HG03066 (cell line): ENCODE results near the gene ARHGAP24.
"Not testable (repeated sequence)": the region's sequence is repeated elsewhere in the genome, so short reads cannot be mapped to it uniquely, and the experiment has no call there.

Source experiments
- ATAC-seq: cut with Tn5 transposase; IDR thresholded peaks from one replicate; pipeline ENCODE4 v1.9.1; 2021; ENCODE audit warnings: low read depth; ENCODE audit not compliant: unreplicated experiment

Gene ARHGAP24

DNA sequence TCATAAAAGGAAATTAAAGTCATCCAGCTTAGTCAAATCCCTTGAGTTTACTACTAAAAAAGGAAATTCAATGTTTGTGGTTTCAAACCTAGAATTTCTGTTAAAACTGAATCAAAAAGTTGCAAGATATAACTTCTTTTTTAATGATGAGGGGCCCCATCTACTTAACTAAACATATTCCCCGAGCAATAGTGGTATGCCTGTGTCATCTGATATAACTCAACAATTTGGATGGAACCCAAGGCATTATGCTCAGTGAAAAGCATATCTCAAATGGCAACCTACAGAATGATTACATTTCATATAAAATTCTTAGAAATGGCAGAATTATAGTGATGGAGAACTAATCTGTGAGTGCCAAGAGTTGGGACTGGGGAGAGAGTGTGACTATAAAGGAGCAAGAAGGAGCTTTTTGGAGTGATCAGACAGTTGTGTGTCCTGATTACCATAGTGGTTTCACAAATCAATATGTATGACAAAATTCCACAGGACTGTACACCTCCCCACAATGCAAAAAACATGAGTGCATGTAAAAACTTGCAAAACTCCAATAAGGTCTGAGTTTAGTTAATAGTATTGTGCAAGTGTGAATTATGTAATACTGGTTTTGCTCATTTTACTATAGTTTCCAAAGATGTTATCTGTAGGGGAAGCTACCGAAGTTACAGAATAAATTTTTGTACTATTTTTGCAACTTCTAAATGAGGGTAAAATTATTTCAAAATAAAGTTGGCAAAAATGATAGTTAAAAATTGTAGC, 323.2 kb downstream of the ARHGAP24 start:
- no peak for ATAC-seq

DNA sequence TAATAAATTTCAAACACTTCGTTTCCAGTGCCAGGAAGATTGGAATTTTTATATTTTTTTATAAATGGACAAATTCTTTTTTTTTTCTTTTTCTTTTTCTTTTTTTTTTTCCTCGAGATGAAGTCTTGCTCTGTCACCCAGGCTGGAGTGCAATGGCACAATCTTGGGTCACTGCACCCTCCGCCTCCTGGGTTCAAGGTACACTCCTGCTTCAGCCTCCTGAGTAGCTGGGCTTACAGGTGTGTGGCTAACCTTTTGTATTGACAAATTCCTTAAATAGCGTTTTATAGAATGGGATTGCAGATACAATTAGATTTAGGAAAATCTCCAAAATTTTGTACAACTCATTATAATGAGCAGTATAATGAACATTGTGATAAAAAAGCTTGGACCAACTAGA, 328.9 kb downstream of the ARHGAP24 start:
- no peak for ATAC-seq

DNA sequence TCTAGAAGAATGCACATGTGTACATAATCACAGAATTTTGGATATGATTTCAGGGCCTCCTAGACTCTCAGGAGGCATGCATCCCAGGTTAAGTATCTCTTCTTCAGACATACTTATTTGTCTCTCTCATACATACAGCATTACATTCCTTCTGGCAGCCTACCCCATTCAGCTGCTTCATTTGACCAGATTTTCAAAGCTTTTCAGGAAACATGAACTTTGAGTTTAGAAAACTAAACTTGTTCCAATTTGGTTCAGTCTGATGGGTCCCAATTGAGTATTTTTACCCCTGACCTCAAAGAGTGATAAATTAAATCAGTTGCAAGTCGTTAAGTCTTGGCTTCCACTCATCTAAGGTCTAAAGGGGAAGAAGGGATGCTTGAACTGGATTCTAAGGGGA, 330.9 kb downstream of the ARHGAP24 start:
- no peak for ATAC-seq

- no peak for ATAC-seq
Observed at GRCh38 chr4:85806334-85806733, 331.4 kb downstream of the ARHGAP24 start.

DNA sequence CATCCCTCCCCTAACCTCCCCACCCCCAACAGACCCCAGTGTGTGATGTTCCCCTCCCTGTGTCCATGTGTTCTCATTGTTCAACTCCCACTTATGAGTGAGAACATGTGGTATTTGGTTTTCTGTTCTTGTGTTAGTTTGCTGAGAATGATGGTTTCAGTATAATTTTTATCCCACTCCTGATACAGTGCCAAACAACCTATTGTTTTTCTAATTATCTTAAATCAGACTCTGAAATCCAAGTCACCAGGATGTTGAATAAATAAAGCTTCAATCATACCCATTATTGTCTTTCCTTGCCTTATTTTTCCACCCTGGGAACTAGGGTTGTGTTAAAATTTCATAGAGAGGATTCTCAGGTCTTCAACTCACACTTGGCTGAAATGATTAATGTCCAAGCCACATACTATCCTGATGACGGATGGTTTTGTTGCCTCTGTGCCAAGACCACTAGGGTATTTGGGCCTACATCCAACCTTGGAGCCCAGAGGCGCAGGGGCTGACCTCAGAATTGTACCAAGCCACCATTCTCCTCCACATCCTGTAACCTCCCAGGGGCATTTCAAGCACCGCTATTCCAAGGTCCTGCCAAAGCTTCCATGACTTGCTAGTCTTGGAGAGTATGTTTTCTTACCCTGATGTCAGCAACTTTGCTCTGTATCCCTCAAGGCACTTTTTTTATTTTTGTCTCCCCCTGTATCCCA, 332.4 kb downstream of the ARHGAP24 start:
- ATAC-seq = no peak

GRCh38 chr4:85808104-85808503, 333.2 kb downstream of the ARHGAP24 start:
- ATAC-seq = no peak

GRCh38 chr4:85808864-85809263, 333.9 kb downstream of the ARHGAP24 start:
- ATAC-seq = no peak

- ATAC-seq = peak; percentile 65
Observed at GRCh38 chr4:85812776-85813175, 337.8 kb downstream of the ARHGAP24 start.

- ATAC-seq = no peak
Observed at GRCh38 chr4:85815796-85816459, 341.0 kb downstream of the ARHGAP24 start.

- no peak for ATAC-seq
Observed at GRCh38 chr4:85818700-85819099, 343.8 kb downstream of the ARHGAP24 start.

DNA sequence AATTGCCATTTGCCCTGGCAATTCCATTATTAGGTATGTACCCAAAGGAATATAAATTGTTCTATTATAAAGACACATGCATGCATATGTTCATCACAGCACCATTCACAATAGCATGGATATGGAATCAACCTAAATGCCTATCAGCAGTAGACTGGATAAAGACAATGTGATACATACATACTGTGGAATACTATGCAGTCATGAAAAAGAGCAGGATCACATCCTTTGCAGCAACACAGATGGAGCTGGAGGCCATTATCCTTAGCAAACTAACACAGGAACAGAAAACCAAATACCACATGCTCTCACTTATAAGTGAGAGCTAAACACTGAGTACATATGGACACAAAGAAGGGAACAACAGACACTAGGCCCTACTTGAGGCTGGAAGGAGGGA, 345.2 kb downstream of the ARHGAP24 start:
- not testable (repeated sequence) for ATAC-seq

GRCh38 chr4:85821688-85822455, 346.9 kb downstream of the ARHGAP24 start:
- no peak for ATAC-seq

- ATAC-seq = no peak
Observed at GRCh38 chr4:85823295-85823694, 348.3 kb downstream of the ARHGAP24 start.

- no peak for ATAC-seq
Observed at GRCh38 chr4:85824166-85824945, 349.4 kb downstream of the ARHGAP24 start.

GRCh38 chr4:85826060-85826678, 351.2 kb downstream of the ARHGAP24 start:
- ATAC-seq = peak; percentile 56

DNA sequence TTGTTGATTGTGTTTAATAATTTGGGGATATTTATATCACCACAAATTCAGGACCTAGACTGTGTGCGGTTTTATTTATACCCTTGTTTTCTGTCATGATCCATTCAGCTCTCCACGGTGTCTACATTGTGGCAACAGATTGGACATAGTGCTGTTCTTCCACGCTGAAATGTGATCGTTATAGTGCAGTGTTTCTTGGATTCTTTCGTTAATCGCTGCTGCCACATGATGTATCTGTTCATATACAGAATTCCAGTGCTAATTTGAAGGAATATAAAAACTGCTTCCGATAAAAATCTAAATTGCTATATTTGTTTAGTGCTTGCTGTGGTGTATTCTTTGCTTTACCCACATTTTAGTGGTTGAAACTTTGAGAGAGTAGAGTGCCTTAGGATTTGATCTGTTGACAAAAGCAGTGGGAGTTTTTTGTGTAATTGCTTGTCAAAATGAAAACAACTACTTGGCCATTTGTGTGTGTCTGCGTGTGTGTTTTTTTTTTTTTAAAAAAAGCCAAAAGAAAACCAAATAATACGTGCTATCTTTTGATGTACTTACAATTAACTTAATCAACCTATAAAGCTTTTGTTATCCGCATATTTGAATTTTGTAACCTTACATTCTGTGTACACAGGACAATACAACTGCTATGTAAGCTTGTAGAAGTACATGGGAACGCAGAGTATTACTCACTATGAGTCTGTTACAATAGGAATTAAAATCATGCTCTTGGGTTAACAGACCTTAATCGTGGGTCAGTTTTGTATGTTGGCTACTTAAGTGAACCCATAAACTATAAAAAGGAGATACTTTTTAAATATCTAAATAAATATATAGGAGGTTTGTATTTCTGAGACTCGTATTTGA, 353.3 kb downstream of the ARHGAP24 start:
- ATAC-seq = no peak

DNA sequence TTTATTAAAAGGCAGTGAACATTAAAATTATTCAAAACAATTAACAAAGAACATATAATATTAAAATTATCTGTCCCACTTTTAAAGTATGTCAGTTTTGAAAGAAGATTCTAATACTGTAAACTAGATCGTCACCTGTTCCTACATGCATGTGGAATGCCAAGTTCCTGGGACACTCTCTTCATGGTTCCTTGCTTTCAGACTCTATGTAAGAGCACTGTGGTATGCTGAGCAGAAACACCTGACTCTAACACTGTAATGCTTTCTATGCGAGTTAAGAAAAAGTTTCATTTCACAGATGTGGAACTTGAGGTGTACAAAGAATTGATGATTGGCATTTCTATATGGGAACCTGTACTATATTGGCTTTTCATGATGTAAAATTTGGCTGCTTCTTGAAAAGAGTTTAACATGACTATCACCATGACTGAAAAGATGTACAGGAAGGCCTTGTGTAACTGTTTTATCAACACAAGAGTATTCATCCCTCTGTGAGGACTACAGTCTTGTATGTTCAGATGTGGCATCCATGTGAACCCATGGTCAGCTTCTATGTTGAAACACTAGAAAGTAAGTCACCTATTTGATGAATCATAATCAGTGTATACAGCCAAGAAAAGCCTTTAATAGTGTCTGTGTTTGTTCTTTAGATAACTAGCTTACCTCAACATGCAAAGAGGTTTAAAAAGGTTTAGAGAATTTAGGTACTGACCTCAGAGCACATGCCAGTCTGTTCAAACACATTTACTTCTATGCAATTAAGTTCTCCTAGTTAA, 354.5 kb downstream of the ARHGAP24 start:
- ATAC-seq = no peak

DNA sequence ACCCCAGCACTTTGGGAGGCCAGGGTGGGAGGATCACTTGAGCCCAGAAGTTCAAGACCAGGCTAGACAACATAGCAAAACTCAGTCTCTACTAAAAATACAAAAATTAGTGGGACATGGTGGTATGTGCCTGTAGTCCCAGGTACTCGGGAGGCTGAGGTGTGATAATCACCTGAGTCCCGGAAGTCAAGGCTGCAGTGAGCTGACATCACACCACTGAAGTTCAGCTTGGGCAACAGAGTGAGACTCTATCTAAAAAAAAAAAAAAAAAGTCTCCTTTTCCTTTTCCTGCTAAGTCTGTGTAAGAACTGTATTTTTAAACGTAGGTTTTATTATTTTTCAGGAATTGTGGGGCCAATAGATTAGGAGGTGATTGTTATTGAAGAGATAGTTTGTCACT, 356.7 kb downstream of the ARHGAP24 start:
- ATAC-seq = no peak
